ENCODE data around the gene CALCB. TPM values are rescaled to one million over a fixed set of nuclear protein-coding genes. Genes with fewer than 3 reads are reported as not detected.

Gene CALCB
- total RNA-seq, 1 donor from 2014 or later: 0.58 TPM

- intact Hi-C loops (cut with micrococcal nuclease): no loop called here
- peaks cover 52% of the 10 kb centered on the region for H3K27me3 Mint-ChIP-seq
- H3K4me1 Mint-ChIP-seq: peaks cover 2% of the 10 kb centered on the region
- H3K36me3 Mint-ChIP-seq (ENCODE audit: low read depth): no peaks in the 10 kb centered on the region
- peak; percentile 27 for DNase-seq
- peaks cover 3% of the 10 kb centered on the region for H3K9me3 Mint-ChIP-seq
- no peak overlapping the region for H3K4me3 Mint-ChIP-seq
- H3K27ac Mint-ChIP-seq: no peak overlapping the region
Measured at GRCh38 chr11:15099267-15099666, 25.9 kb downstream of the CALCB start.

GRCh38 chr11:15101072-15101709, 27.8 kb downstream of the CALCB start:
- peak; percentile 87 for DNase-seq
- H3K4me1 Mint-ChIP-seq: peaks cover 4% of the 10 kb centered on the region
- no peak overlapping the region for H3K4me3 Mint-ChIP-seq
- H3K27ac Mint-ChIP-seq: no peak overlapping the region
- H3K36me3 Mint-ChIP-seq (ENCODE audit: low read depth): no peaks in the 10 kb centered on the region
- peaks cover 3% of the 10 kb centered on the region for H3K9me3 Mint-ChIP-seq
- intact Hi-C loops (cut with micrococcal nuclease): loop anchor here (1.0 kb wide), 3 partner anchors 17 to 107 kb away; no protein-coding TSS in a partner anchor
- peaks cover 39% of the 10 kb centered on the region for H3K27me3 Mint-ChIP-seq

GRCh38 chr11:15104166-15104565, 30.8 kb downstream of the CALCB start:
- peaks cover 26% of the 10 kb centered on the region for H3K27me3 Mint-ChIP-seq
- no peaks in the 10 kb centered on the region for H3K9me3 Mint-ChIP-seq
- no peaks in the 10 kb centered on the region for H3K36me3 Mint-ChIP-seq (ENCODE audit: low read depth)
- intact Hi-C loops (cut with micrococcal nuclease): no loop called here
- no peak overlapping the region for H3K4me3 Mint-ChIP-seq
- H3K4me1 Mint-ChIP-seq: peaks cover 14% of the 10 kb centered on the region
- no peak overlapping the region for H3K27ac Mint-ChIP-seq
- DNase-seq: no peak

GRCh38 chr11:15106201-15106965, 33.0 kb downstream of the CALCB start:
- DNase-seq: peak; percentile 52
- intact Hi-C loops (cut with micrococcal nuclease): no loop called here
- Mint-ChIP-seq H3K36me3 (ENCODE audit: low read depth) (no peaks in the 10 kb centered on the region), H3K27me3 (peaks cover 10% of the 10 kb centered on the region), H3K4me1 (peaks cover 14% of the 10 kb centered on the region), H3K9me3 (no peaks in the 10 kb centered on the region), H3K4me3 (no peak overlapping the region), H3K27ac (no peak overlapping the region)

- no peaks in the 10 kb centered on the region for H3K9me3 Mint-ChIP-seq
- intact Hi-C loops (cut with micrococcal nuclease): no loop called here
- DNase-seq: no peak
- H3K4me1 Mint-ChIP-seq: peaks cover 14% of the 10 kb centered on the region
- no peak overlapping the region for H3K27ac Mint-ChIP-seq
- no peak overlapping the region for H3K4me3 Mint-ChIP-seq
- peaks cover 6% of the 10 kb centered on the region for H3K27me3 Mint-ChIP-seq
- H3K36me3 Mint-ChIP-seq (ENCODE audit: low read depth): no peaks in the 10 kb centered on the region
Measured at GRCh38 chr11:15107730-15108515, 34.5 kb downstream of the CALCB start.

- Mint-ChIP-seq H3K9me3 (no peaks in the 10 kb centered on the region), H3K4me3 (no peak overlapping the region), H3K4me1 (peaks cover 21% of the 10 kb centered on the region), H3K27me3 (peaks cover 8% of the 10 kb centered on the region), H3K36me3 (ENCODE audit: low read depth) (no peaks in the 10 kb centered on the region), H3K27ac (no peak overlapping the region)
- no peak for DNase-seq
- intact Hi-C loops (cut with micrococcal nuclease): no loop called here
Measured at GRCh38 chr11:15108592-15109130, 35.3 kb downstream of the CALCB start.

GRCh38 chr11:15109602-15110001, 36.2 kb downstream of the CALCB start:
- intact Hi-C loops (cut with micrococcal nuclease): loop anchor here (10.0 kb wide), 1 partner anchor 1785 kb away; no protein-coding TSS in a partner anchor
- no peaks in the 10 kb centered on the region for H3K9me3 Mint-ChIP-seq
- H3K4me3 Mint-ChIP-seq: no peak overlapping the region
- no peak for DNase-seq
- peaks cover 26% of the 10 kb centered on the region for H3K4me1 Mint-ChIP-seq
- H3K27ac Mint-ChIP-seq: no peak overlapping the region
- no peaks in the 10 kb centered on the region for H3K36me3 Mint-ChIP-seq (ENCODE audit: low read depth)
- H3K27me3 Mint-ChIP-seq: peaks cover 12% of the 10 kb centered on the region

GRCh38 chr11:15111215-15111614, 37.8 kb downstream of the CALCB start:
- DNase-seq: no peak
- peaks cover 27% of the 10 kb centered on the region for H3K4me1 Mint-ChIP-seq
- no peak overlapping the region for H3K27ac Mint-ChIP-seq
- no peak overlapping the region for H3K4me3 Mint-ChIP-seq
- intact Hi-C loops (cut with micrococcal nuclease): loop anchor here (10.0 kb wide), 1 partner anchor 1786 kb away; no protein-coding TSS in a partner anchor
- no peaks in the 10 kb centered on the region for H3K9me3 Mint-ChIP-seq
- peaks cover 21% of the 10 kb centered on the region for H3K27me3 Mint-ChIP-seq
- no peaks in the 10 kb centered on the region for H3K36me3 Mint-ChIP-seq (ENCODE audit: low read depth)

GRCh38 chr11:15112131-15112541, 38.7 kb downstream of the CALCB start:
- intact Hi-C loops (cut with micrococcal nuclease): loop anchor here (10.0 kb wide), 1 partner anchor 1787 kb away; no protein-coding TSS in a partner anchor
- Mint-ChIP-seq H3K9me3 (peaks cover 3% of the 10 kb centered on the region), H3K27ac (no peak overlapping the region), H3K27me3 (peaks cover 27% of the 10 kb centered on the region), H3K4me1 (peaks cover 24% of the 10 kb centered on the region), H3K4me3 (no peak overlapping the region), H3K36me3 (ENCODE audit: low read depth) (no peaks in the 10 kb centered on the region)
- peak; percentile 42 for DNase-seq

GRCh38 chr11:15113381-15113780, 40.0 kb downstream of the CALCB start:
- peaks cover 27% of the 10 kb centered on the region for H3K27me3 Mint-ChIP-seq
- H3K27ac Mint-ChIP-seq: no peak overlapping the region
- H3K36me3 Mint-ChIP-seq (ENCODE audit: low read depth): no peaks in the 10 kb centered on the region
- DNase-seq: peak; percentile 67
- H3K9me3 Mint-ChIP-seq: peaks cover 8% of the 10 kb centered on the region
- H3K4me3 Mint-ChIP-seq: no peak overlapping the region
- intact Hi-C loops (cut with micrococcal nuclease): loop anchor here (10.0 kb wide), 1 partner anchor 1789 kb away; no protein-coding TSS in a partner anchor
- H3K4me1 Mint-ChIP-seq: peaks cover 28% of the 10 kb centered on the region

- Mint-ChIP-seq H3K4me3 (peak within 1 kb of the TSS; percentile 16), H3K27me3 (peaks cover 27% of the 10 kb centered on the region), H3K4me1 (peaks cover 38% of the 10 kb centered on the region), H3K9me3 (peaks cover 8% of the 10 kb centered on the region), H3K36me3 (ENCODE audit: low read depth) (no peaks in the 10 kb centered on the region), H3K27ac (no peak within 1 kb of the TSS)
- intact Hi-C loops (cut with micrococcal nuclease): loop anchor here (5.0 to 10.0 kb wide), 2 partner anchors 43 to 1790 kb away; no protein-coding TSS in a partner anchor
- DNase-seq: peak; percentile 54
Measured at GRCh38 chr11:15114501-15115475, 41.4 kb downstream of the CALCB start, which contains the start of gene INSC. INSC (plus strand) TSS chr11:15114923; CDS start chr11:15149175, 34,252 bp downstream.

- no peak overlapping the region for H3K27ac Mint-ChIP-seq
- intact Hi-C loops (cut with micrococcal nuclease): loop anchor here (5.0 to 10.0 kb wide), 2 partner anchors 42 to 1791 kb away; no protein-coding TSS in a partner anchor
- H3K4me3 Mint-ChIP-seq: no peak overlapping the region
- no peak for DNase-seq
- H3K9me3 Mint-ChIP-seq: peaks cover 12% of the 10 kb centered on the region
- H3K36me3 Mint-ChIP-seq (ENCODE audit: low read depth): no peaks in the 10 kb centered on the region
- peaks cover 30% of the 10 kb centered on the region for H3K27me3 Mint-ChIP-seq
- peaks cover 41% of the 10 kb centered on the region for H3K4me1 Mint-ChIP-seq
Measured at GRCh38 chr11:15115686-15116085, 42.3 kb downstream of the CALCB start.

All from activated CD4-positive, alpha-beta T cell treated with anti-CD3 and anti-CD28 coated beads, Interleukin-2, amount 10 ng/mL, durations not matched to agents 24 days and 14 days (primary cell).